ENCODE data around the gene DNAJC5. TPM values are rescaled to one million over a fixed set of nuclear protein-coding genes. Genes with fewer than 3 reads are reported as not detected.
"Not testable (repeated sequence)": the region's sequence is repeated elsewhere in the genome, so short reads cannot be mapped to it uniquely, and the experiment has no call there.

Gene DNAJC5, protein sequence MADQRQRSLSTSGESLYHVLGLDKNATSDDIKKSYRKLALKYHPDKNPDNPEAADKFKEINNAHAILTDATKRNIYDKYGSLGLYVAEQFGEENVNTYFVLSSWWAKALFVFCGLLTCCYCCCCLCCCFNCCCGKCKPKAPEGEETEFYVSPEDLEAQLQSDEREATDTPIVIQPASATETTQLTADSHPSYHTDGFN
- 10 to 100 TPM; 67.6 to 89.1 TPM for total RNA-seq

DNA sequence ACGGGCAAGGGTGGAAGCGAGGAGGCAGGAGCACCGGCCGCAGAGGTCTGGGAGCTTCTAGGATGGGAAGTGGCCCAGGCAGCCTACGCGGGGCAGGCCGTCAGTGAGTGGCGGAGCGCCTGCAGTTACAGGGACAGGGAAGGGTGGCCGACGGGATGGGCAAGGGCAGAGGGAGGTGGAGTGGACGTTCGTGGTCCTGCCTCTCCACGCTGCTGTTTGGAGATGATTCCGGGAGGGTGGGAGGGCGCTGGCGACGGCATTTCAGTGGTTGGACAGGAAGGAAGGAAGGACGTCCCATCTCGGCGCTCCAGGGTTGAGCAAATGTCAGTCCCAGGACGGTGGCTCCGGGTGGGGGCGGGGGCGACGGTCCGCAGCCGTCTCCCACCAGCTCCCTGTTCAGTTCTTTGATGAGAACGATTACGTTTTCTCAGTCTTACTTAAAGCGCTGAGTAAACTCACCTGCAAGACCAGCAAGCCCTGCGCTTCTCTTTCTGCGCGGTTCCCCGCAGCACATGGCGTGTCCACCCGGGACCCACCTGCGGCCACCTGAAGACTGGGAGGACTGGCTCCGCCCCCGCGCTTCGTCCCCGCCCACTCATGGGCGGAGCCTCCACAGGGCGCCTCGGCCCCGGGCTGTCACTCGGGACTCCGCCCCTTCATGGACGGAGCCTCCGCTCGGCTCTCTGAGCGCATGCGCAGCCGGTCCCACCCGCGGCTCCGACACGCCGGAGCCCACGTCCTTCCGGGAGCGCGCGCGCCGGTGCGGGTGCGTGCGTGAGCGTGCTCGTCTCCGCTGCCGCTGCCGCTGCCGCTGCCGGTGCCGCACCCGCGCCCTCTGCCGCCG lies at the start of gene DNAJC5:
TSS of gene DNAJC5 (plus strand) at position 769 of the 844 bp plus-strand sequence. CDS start 33,220 bp downstream, outside the sequence.
- H3K27me3 Mint-ChIP-seq = no peaks in the 10 kb centered on the region
- peak within 1 kb of the TSS; percentile 96 for H3K4me3 Mint-ChIP-seq
- no peaks in the 10 kb centered on the region for H3K9me3 Mint-ChIP-seq
- ATAC-seq (peak; percentile 96 to 97), DNase-seq (ENCODE audit: low spot score) (peak; percentile 99)
- H3K27ac Mint-ChIP-seq = peak within 1 kb of the TSS; percentile 93 to 95
- H3K36me3 Mint-ChIP-seq = peaks cover 6% of the 10 kb centered on the region
- H3K4me1 Mint-ChIP-seq (ENCODE audit: low read depth in 2 of 2) = peaks cover 30 to 38% of the 10 kb centered on the region in 2 donors

DNA sequence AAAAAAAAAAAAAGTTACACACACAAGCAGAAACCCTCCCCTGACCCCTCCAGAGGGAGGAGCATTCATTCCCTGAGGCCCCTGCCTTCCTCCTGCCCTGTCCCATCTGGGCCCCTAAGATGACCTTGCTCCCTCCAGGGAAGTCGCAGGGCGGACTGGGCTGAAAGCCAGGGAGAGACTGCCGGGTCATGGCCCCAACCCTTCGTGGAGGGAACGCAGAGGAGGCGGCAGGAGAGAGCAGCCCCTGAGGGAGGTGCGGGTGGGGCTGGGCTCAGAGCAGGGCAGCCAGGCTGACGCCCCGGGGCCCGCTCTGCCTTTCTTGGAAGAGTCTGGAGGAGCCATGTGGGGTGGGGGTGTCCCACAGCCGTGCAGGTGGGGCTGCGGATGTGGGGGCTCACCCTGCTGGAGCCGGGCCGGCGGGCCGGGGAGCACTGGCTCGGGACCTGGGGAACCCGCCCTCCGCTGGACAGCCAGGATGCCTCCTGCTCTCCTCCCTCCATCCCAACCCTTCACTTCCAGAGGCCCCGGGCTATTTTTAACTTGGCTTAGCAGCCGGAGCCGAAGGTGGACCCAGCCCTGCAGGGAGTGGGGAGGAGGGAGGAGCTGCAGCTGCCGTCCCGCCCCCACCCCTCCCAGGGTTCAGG lies 48.7 kb upstream of the DNAJC5 start:
- Mint-ChIP-seq H3K4me3 (no peak overlapping the region), H3K27ac (no peak overlapping the region), H3K36me3 (no peaks in the 10 kb centered on the region), H3K9me3 (no peaks in the 10 kb centered on the region), H3K27me3 (peaks cover 15 to 19% of the 10 kb centered on the region in 2 donors), H3K4me1 (ENCODE audit: low read depth in 2 of 2) (peaks cover 4 to 8% of the 10 kb centered on the region in 2 donors)
- DNase-seq (ENCODE audit: low spot score) = no peak
- no peak for ATAC-seq

DNA sequence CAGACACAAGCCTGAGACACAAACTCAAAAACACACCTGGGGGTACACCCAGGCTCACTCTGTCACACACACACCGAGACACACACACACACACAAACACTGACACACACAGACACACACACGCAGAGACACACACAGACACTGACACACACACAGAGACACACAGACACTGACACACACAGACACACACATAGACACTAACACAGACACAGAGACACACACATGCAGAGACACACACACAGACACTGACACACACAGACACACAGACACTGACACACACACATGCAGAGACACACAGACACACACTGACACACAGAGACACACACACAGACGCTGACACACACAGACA lies 48.1 kb upstream of the DNAJC5 start:
- no peaks in the 10 kb centered on the region for H3K36me3 Mint-ChIP-seq
- DNase-seq (ENCODE audit: low spot score) (no peak), ATAC-seq (no peak)
- peaks cover 7 to 11% of the 10 kb centered on the region in 2 donors for H3K4me1 Mint-ChIP-seq (ENCODE audit: low read depth in 2 of 2)
- H3K9me3 Mint-ChIP-seq = no peaks in the 10 kb centered on the region
- H3K27ac Mint-ChIP-seq = no peak overlapping the region
- H3K4me3 Mint-ChIP-seq = no peak overlapping the region
- H3K27me3 Mint-ChIP-seq = peaks cover 16 to 20% of the 10 kb centered on the region in 2 donors

DNA sequence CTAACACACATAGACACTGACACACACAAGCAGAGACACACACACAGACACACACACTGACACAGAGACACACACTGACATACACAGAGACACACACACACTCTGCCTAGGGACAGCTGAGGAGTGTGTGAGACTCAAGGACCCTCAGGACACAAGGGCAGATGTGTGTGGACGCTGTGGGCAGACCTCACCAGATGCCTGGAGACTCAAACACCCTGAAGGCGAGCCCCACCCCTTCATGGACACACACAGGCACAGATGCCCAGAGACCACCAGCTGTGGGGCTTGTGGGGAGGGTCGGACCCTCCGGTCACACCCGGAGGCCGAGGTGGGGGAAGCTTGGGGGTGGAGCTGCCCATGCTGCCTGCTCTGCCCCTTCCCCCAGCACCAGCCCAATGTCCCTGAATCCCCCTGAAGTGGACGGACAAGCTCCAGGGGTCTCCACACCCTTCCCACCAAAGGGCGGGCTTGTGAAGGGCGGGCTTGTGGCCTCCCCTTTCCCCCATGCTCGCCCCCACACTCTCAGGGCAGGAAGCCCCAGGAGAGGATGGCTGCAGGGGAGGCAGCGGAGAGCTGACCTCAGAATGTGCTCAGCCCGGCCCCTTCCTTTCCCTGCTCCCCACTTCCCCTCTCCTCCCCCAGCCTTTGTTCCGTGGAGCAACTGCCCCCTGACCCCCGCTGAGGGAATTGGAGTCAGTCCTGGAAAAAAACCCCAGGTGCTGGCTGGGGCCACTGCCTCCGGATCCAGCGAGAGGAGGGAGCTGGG lies 47.5 kb upstream of the DNAJC5 start:
- H3K9me3 Mint-ChIP-seq = no peaks in the 10 kb centered on the region
- DNase-seq (ENCODE audit: low spot score) (no peak), ATAC-seq (no peak)
- H3K4me3 Mint-ChIP-seq = no peak overlapping the region
- H3K27me3 Mint-ChIP-seq = peaks cover 10 to 20% of the 10 kb centered on the region in 2 donors
- H3K4me1 Mint-ChIP-seq (ENCODE audit: low read depth in 2 of 2) = peaks cover 10 to 11% of the 10 kb centered on the region in 2 donors
- no peaks in the 10 kb centered on the region for H3K36me3 Mint-ChIP-seq
- no peak overlapping the region for H3K27ac Mint-ChIP-seq

DNA sequence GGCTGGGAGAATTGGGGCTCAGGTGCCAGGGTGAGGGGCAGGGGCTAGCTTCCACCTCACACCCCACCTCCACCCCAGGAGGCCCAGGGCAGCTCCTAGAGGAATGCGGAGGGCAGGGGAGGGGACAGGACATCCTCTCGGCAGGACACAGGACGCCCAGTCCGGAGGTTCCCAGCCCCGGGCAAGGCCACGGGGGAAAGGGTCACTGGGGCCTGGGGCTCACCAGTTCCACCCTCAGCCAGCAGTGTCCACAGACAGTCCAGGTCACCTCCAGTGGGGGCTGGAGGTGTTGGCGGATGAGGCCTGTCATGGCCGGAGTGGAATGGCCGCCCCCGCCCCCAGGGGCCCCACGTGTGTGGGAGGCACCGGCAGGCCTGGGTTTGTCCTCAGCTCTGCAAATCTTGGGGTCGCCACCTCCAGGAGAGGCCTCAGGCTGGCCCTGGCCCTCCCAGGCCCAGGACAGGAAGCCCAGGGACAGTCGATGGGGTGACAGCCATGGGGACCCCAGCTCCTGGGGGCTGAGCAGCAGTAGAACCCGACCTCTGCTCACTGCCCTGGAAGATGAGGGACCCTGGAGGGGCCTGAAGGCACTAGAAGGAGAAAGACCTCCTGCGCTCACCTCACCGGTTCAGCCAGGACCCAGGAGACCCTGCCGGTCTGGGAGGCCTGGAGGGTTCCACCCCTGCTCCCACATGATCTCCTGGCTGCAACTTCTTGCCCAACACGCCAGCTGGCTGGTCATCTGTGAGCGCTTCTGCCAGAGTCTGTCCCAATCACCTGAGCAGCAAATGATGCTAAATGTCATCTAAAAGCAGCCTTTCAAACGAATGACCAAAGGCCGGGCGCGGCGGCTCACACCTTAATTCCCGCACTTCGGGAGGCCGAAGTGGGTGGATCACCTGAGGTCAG lies 46.7 kb upstream of the DNAJC5 start:
- ATAC-seq (peak in 1 of 2 donors; percentile 41), DNase-seq (ENCODE audit: low spot score) (no peak)
- Mint-ChIP-seq H3K4me3 (no peak overlapping the region), H3K27me3 (peaks cover 10 to 19% of the 10 kb centered on the region in 2 donors), H3K9me3 (no peaks in the 10 kb centered on the region), H3K36me3 (no peaks in the 10 kb centered on the region), H3K27ac (no peak overlapping the region), H3K4me1 (ENCODE audit: low read depth in 2 of 2) (peaks cover 10 to 11% of the 10 kb centered on the region in 2 donors)

DNA sequence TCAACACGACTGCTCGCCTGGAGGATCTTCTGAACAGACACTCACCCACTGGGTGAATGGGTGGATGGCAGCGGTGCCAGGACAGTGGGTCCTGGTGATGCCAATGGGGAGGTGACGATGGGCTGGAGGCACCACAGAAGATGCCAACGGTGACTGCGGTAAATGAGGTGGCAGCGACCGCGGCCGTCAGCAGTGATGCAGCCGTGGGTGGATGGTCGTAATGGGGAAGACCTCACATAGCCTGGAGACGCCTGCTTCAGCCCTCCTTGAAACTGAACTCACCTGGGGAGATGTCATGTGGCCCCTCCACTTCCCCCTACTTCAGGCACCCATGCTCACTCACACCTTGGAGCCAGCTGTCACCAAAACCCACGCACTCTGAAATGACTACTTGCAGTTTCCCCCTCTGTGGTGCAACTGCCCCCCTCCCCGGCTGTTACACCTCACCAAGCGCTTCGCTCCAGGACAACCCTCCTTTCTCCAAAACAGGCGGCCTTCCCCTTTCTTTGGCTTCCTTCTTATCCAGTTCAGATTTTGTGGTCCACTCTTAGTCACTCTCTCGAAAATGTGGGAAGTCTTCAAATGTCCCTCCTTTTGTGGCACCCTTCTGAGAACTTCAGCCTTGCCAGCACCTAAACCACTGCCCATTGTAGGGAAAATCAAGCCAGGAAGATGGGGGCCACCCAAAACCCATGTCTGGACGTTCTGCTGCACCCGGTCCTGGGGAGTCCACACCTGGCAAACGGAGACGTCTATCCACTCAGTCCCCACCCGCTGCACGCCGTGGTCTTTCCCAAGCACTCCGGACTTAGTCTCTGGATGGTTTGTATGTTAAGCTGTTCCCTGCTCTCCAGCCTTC lies 44.0 kb upstream of the DNAJC5 start:
- Mint-ChIP-seq H3K4me3 (no peak overlapping the region), H3K27me3 (peaks cover 10 to 14% of the 10 kb centered on the region in 2 donors), H3K4me1 (ENCODE audit: low read depth in 2 of 2) (peaks cover 10 to 11% of the 10 kb centered on the region in 2 donors), H3K9me3 (no peaks in the 10 kb centered on the region), H3K27ac (no peak overlapping the region), H3K36me3 (no peaks in the 10 kb centered on the region)
- DNase-seq (ENCODE audit: low spot score) (no peak), ATAC-seq (peak; percentile 43 to 47)

DNA sequence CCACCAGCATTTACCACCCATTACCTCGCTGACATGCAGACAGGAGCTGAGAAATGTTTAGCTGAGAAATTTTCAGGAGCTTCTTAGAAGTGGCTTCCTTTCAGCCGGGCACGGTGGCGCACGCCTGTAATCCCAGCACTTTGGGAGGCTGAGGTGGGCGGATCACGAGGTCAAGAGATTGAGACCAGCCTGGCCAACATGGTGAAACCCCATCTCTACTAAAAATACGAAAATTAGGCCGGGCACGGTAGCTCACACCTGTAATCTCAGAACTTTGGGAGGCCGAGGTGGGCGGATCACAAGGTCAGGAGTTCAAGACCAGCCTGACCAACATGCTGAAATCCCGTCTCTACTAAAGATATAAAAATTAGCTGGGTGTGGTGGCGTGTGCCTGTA lies 43.4 kb upstream of the DNAJC5 start:
- not testable (repeated sequence) for DNase-seq (ENCODE audit: low spot score); H3K9me3 Mint-ChIP-seq; H3K27ac Mint-ChIP-seq; ATAC-seq; H3K4me3 Mint-ChIP-seq; H3K36me3 Mint-ChIP-seq
- Mint-ChIP-seq H3K27me3 (peaks cover 10 to 14% of the 10 kb centered on the region in 2 donors), H3K4me1 (ENCODE audit: low read depth in 2 of 2) (peaks cover 10 to 11% of the 10 kb centered on the region in 2 donors)

DNA sequence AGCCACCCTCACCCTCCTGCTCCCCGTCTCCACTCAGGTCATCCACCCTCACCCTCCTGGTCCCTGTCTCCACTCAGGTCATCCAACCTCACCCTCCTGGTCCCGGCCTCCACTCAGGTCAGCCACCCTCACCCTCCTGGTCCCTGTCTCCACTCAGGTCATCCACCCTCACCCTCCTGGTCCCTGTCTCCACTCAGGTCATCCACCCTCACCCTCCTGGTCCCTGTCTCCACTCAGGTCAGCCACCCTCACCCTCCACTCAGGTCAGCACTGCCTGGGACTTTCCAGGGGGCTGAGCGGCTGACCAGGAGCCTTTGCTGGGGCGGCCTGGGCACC lies 41.2 kb upstream of the DNAJC5 start:
- peaks cover 18 to 19% of the 10 kb centered on the region in 2 donors for H3K4me1 Mint-ChIP-seq (ENCODE audit: low read depth in 2 of 2)
- H3K9me3 Mint-ChIP-seq; ATAC-seq; H3K36me3 Mint-ChIP-seq; H3K4me3 Mint-ChIP-seq; H3K27ac Mint-ChIP-seq; DNase-seq (ENCODE audit: low spot score): not testable (repeated sequence)
- H3K27me3 Mint-ChIP-seq = peaks cover 10 to 14% of the 10 kb centered on the region in 2 donors

DNA sequence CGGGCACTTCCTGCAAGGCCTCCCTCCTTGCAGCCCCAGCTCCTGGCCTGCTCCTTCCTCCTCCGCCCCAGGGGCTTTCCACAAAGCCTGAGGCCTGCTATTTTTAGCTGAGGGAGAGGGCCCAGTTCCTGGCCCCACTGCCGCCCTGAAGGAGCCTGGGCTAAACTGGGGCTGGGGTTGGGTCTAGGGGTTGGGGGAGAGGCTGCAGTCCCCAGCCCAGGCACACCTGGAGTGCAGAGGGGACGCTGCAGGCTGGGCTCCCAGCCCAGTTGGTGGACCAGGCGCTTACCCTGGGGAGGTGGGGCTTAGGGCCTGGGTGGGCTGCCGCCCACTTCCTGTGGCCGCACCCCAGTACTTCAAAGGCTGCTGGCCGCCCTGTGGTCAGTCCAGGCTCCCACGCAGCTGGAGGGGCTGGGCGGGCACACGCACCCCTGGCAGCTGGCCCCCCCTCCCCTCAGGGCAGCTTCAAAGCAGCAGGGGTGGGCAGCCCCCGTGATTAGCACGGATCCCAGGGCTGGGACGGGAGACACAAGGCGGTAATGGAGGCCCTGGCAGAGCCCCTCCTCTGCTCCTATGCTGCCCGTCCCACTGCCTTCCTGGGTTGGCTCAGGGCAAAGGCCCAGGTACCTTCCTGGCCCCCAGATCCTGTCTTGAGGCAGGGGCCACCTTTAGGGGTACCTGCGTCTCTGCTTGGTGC lies 40.7 kb upstream of the DNAJC5 start:
- no peaks in the 10 kb centered on the region for H3K36me3 Mint-ChIP-seq
- H3K27ac Mint-ChIP-seq = no peak overlapping the region
- no peaks in the 10 kb centered on the region for H3K9me3 Mint-ChIP-seq

DNA sequence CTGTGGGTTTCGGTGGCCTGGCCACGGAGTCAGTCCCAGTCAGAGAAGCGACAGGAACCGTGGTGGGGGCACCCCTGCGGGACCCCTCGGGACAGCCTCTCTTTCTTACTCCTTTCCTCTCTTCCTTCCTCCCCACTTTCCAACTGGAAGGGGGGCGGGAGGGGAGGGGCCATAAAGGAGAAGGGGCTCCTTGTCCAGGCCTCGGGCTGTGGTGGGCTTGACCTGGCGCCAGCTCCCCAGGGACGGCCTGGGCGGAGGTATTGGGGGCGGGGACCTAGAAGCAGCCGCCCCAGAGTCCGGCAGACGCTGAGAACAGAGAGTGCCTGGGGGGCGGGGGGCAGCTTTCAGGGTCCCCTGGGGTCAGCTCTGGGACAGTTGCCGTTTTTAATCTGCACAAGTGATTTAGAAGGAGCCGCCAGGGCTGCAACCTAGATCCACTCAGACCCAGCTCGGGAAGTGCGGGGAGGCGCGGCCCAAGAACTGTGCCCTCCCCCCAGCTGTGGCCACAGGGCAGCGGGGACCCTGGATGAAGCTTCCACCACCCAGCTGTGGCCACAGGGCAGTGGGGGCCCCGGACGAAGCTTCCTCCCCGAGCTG lies 40.1 kb upstream of the DNAJC5 start:
- H3K27ac Mint-ChIP-seq = no peak overlapping the region
- H3K36me3 Mint-ChIP-seq = no peaks in the 10 kb centered on the region
- H3K4me1 Mint-ChIP-seq (ENCODE audit: low read depth in 2 of 2) = peaks cover 21 to 23% of the 10 kb centered on the region in 2 donors
- H3K4me3 Mint-ChIP-seq = no peak overlapping the region
- H3K27me3 Mint-ChIP-seq = peaks cover 10 to 14% of the 10 kb centered on the region in 2 donors
- ATAC-seq (no peak), DNase-seq (ENCODE audit: low spot score) (no peak)
- H3K9me3 Mint-ChIP-seq = no peaks in the 10 kb centered on the region

More for the DNA sequence above, 40.7 kb upstream of the DNAJC5 start:
- Mint-ChIP-seq H3K27me3 (peaks cover 10 to 14% of the 10 kb centered on the region in 2 donors), H3K4me3 (no peak overlapping the region), H3K4me1 (ENCODE audit: low read depth in 2 of 2) (peaks cover 21 to 23% of the 10 kb centered on the region in 2 donors)
- ATAC-seq (peak; percentile 39 to 60), DNase-seq (ENCODE audit: low spot score) (no peak)

DNA sequence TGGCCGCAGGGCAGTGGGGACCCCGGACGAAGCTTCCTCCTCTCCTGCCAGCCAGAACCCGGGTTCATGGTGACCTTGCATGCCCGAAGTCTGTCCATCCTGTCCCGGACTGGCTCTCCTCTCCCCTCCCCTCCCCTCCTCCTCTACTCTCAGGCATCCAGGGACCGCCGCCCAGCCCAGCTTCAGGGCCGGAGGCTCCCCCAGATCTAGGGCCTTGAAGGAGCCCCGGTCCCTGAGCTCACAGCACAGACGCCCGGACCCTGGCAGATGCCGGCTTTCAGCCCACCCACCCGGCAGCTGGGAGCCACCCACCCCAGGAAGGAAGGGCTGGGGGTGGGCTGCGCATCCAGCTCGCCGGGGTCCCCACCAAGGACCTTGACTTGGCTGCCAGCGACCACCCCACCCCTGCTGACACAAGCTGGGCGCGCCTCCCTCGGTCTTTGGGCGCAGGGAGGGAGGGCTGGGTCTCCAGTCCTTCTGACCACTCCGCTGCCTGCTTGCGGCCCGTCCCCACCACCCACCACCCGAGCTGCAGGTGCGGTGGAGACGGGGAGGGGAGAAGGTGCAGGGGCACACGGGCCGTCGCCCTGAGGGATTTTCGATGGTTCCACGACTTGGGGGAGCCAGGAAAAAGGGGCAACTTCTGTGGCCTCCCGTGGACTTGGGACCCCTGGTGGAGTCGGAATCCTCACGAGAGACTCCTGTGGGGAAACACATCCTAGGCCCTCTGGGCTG lies 39.4 kb upstream of the DNAJC5 start:
- Mint-ChIP-seq H3K27ac (no peak overlapping the region), H3K36me3 (no peaks in the 10 kb centered on the region), H3K4me3 (no peak overlapping the region), H3K27me3 (peaks cover 9 to 12% of the 10 kb centered on the region in 2 donors), H3K4me1 (ENCODE audit: low read depth in 2 of 2) (peaks cover 20 to 23% of the 10 kb centered on the region in 2 donors), H3K9me3 (no peaks in the 10 kb centered on the region)
- DNase-seq (ENCODE audit: low spot score) (peak; percentile 34), ATAC-seq (no peak)

All from natural killer cell treated with Interleukin-12 subunit alpha and Interleukin-12 subunit beta and Interleukin-15 and Interleukin-18, amount 100 ng/mL, for 72 hours (primary cell).